ENCODE results near the gene STMND1. TPM values are rescaled to one million over a fixed set of nuclear protein-coding genes. Genes with fewer than 3 reads are reported as not detected.

The STMND1 gene
- total and polyA plus RNA-seq, 2 experiments from 2014 or later: 0.80 TPM; not detected in 1

DNA sequence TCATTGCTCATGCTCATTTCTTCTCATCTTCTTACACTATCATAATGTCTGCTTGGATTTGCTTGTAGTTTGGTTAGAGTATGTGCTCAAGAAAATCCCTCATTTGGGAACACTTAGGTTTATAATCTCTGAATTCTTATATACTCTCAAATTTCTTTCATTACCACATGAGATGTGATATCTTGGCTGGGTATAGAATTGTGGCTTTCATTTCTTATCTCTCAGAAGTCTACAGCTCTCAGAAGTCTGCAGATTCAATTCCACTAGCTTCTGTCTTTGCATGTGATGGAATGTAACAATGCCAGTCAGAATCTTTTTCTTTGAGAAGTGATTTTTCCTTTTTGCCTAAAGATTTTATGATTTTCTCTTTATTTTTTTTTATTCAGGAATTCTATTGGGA lies 50.9 kb downstream of the STMND1 start (continued):
- TF ChIP-seq ETS1 (IDR thresholded peaks at IDR 0.05): no peak
- TF ChIP-seq, protein P1, sequence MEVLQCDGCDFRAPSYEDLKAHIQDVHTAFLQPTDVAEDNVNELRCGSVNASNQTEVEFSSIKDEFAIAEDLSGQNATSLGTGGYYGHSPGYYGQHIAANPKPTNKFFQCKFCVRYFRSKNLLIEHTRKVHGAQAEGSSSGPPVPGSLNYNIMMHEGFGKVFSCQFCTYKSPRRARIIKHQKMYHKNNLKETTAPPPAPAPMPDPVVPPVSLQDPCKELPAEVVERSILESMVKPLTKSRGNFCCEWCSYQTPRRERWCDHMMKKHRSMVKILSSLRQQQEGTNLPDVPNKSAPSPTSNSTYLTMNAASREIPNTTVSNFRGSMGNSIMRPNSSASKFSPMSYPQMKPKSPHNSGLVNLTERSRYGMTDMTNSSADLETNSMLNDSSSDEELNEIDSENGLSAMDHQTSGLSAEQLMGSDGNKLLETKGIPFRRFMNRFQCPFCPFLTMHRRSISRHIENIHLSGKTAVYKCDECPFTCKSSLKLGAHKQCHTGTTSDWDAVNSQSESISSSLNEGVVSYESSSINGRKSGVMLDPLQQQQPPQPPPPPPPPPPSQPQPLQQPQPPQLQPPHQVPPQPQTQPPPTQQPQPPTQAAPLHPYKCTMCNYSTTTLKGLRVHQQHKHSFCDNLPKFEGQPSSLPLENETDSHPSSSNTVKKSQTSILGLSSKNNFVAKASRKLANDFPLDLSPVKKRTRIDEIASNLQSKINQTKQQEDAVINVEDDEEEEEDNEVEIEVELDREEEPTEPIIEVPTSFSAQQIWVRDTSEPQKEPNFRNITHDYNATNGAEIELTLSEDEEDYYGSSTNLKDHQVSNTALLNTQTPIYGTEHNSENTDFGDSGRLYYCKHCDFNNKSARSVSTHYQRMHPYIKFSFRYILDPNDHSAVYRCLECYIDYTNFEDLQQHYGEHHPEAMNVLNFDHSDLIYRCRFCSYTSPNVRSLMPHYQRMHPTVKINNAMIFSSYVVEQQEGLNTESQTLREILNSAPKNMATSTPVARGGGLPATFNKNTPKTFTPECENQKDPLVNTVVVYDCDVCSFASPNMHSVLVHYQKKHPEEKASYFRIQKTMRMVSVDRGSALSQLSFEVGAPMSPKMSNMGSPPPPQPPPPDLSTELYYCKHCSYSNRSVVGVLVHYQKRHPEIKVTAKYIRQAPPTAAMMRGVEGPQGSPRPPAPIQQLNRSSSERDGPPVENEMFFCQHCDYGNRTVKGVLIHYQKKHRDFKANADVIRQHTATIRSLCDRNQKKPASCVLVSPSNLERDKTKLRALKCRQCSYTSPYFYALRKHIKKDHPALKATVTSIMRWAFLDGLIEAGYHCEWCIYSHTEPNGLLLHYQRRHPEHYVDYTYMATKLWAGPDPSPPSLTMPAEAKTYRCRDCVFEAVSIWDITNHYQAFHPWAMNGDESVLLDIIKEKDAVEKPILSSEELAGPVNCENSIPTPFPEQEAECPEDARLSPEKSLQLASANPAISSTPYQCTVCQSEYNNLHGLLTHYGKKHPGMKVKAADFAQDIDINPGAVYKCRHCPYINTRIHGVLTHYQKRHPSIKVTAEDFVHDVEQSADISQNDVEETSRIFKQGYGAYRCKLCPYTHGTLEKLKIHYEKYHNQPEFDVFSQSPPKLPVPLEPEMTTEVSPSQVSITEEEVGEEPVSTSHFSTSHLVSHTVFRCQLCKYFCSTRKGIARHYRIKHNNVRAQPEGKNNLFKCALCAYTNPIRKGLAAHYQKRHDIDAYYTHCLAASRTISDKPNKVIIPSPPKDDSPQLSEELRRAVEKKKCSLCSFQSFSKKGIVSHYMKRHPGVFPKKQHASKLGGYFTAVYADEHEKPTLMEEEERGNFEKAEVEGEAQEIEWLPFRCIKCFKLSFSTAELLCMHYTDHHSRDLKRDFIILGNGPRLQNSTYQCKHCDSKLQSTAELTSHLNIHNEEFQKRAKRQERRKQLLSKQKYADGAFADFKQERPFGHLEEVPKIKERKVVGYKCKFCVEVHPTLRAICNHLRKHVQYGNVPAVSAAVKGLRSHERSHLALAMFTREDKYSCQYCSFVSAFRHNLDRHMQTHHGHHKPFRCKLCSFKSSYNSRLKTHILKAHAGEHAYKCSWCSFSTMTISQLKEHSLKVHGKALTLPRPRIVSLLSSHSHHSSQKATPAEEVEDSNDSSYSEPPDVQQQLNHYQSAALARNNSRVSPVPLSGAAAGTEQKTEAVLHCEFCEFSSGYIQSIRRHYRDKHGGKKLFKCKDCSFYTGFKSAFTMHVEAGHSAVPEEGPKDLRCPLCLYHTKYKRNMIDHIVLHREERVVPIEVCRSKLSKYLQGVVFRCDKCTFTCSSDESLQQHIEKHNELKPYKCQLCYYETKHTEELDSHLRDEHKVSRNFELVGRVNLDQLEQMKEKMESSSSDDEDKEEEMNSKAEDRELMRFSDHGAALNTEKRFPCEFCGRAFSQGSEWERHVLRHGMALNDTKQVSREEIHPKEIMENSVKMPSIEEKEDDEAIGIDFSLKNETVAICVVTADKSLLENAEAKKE (CRISPR knock-in tag; IDR thresholded peaks at IDR 0.05): no peak

GRCh38 chr6:17156112-17156921 lies 54.5 kb downstream of the STMND1 start:
- H3K4me3 Mint-ChIP-seq: no peak overlapping the region
- no peaks in the 10 kb centered on the region for H3K36me3 Mint-ChIP-seq (ENCODE audit: low read depth)
- H3K27me3 Mint-ChIP-seq (ENCODE audit: insufficient read depth, low read depth, poor library complexity): no peaks in the 10 kb centered on the region
- H3K9me3 Mint-ChIP-seq: no peaks in the 10 kb centered on the region; the same call in 1 of the 3 replicates
- H3K36me3 ChIP-seq (ENCODE audit: insufficient read depth): no peaks in the 10 kb centered on the region
- H3K79me2 ChIP-seq (replicated peaks; ENCODE audit: insufficient read depth): no peaks in the 10 kb centered on the region
- ATAC-seq: peak; percentile 67
- H3K4me1 ChIP-seq (ENCODE audit: insufficient read depth): no peaks in the 10 kb centered on the region
- peak; percentile 85 for DNase-seq (ENCODE audit: low spot score)
- H3K27ac Mint-ChIP-seq: no peak overlapping the region
- H3K4me3 ChIP-seq: no peak overlapping the region
- H3K27me3 ChIP-seq (ENCODE audit: insufficient read depth): no peaks in the 10 kb centered on the region
- H3F3A ChIP-seq (replicated peaks; ENCODE audit: low read depth): no peaks in the 10 kb centered on the region
- H2AFZ ChIP-seq: no peak overlapping the region
- H3K4me2 ChIP-seq: no peak overlapping the region
- no peaks in the 10 kb centered on the region for H3K4me1 Mint-ChIP-seq
- no peak for TF ChIP-seq CREB1 (CRISPR knock-in tag; IDR thresholded peaks at IDR 0.05; ENCODE audit: low read depth)
- TF ChIP-seq, protein P2, sequence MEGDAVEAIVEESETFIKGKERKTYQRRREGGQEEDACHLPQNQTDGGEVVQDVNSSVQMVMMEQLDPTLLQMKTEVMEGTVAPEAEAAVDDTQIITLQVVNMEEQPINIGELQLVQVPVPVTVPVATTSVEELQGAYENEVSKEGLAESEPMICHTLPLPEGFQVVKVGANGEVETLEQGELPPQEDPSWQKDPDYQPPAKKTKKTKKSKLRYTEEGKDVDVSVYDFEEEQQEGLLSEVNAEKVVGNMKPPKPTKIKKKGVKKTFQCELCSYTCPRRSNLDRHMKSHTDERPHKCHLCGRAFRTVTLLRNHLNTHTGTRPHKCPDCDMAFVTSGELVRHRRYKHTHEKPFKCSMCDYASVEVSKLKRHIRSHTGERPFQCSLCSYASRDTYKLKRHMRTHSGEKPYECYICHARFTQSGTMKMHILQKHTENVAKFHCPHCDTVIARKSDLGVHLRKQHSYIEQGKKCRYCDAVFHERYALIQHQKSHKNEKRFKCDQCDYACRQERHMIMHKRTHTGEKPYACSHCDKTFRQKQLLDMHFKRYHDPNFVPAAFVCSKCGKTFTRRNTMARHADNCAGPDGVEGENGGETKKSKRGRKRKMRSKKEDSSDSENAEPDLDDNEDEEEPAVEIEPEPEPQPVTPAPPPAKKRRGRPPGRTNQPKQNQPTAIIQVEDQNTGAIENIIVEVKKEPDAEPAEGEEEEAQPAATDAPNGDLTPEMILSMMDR (conservative IDR thresholded peaks at IDR 0.05; ENCODE audit: low read depth in 2 of 2): peak; percentile 88 to 91
- H3K27ac ChIP-seq (ENCODE audit: low read depth): no peak overlapping the region
- H3K9me2 ChIP-seq (ENCODE audit: insufficient read depth): no peaks in the 10 kb centered on the region
- H4K20me1 ChIP-seq (replicated peaks; ENCODE audit: insufficient read depth): no peaks in the 10 kb centered on the region

All from GM23338 (cell line).